ENCODE measurements around the gene ANLN.

GRCh38 chr7:36469236-36469635 is 79.6 kb downstream of the ANLN start:
- no peak for TF ChIP-seq CTCF (tag by site-specific recombination; IDR thresholded peaks at IDR 0.05)
- TF ChIP-seq PBX3 (CRISPR knock-in tag; IDR thresholded peaks at IDR 0.05): no peak
- TF ChIP-seq, protein P1, sequence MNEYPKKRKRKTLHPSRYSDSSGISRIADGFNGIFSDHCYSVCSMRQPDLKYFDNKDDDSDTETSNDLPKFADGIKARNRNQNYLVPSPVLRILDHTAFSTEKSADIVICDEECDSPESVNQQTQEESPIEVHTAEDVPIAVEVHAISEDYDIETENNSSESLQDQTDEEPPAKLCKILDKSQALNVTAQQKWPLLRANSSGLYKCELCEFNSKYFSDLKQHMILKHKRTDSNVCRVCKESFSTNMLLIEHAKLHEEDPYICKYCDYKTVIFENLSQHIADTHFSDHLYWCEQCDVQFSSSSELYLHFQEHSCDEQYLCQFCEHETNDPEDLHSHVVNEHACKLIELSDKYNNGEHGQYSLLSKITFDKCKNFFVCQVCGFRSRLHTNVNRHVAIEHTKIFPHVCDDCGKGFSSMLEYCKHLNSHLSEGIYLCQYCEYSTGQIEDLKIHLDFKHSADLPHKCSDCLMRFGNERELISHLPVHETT (tag by site-specific recombination; IDR thresholded peaks at IDR 0.05): no peak
- TF ChIP-seq ZNF561 (tag by site-specific recombination; IDR thresholded peaks at IDR 0.05; ENCODE audit: borderline replicate concordance): no peak
- no peak for TF ChIP-seq ATF2 (tag by site-specific recombination; IDR thresholded peaks at IDR 0.05; ENCODE audit: low read depth)
- TF ChIP-seq ZNF324 (tag by site-specific recombination; IDR thresholded peaks at IDR 0.05): no peak
- TF ChIP-seq SP2 (tag by site-specific recombination; IDR thresholded peaks at IDR 0.05): no peak
- TF ChIP-seq ZNF366 (tag by site-specific recombination; conservative IDR thresholded peaks at IDR 0.05): no peak
- no peak for TF ChIP-seq ZNF146 (tag by site-specific recombination; IDR thresholded peaks at IDR 0.05)

Measured in HEK293 (cell line).